ENCODE data around the gene PDXK.

PDXK gene

DNA sequence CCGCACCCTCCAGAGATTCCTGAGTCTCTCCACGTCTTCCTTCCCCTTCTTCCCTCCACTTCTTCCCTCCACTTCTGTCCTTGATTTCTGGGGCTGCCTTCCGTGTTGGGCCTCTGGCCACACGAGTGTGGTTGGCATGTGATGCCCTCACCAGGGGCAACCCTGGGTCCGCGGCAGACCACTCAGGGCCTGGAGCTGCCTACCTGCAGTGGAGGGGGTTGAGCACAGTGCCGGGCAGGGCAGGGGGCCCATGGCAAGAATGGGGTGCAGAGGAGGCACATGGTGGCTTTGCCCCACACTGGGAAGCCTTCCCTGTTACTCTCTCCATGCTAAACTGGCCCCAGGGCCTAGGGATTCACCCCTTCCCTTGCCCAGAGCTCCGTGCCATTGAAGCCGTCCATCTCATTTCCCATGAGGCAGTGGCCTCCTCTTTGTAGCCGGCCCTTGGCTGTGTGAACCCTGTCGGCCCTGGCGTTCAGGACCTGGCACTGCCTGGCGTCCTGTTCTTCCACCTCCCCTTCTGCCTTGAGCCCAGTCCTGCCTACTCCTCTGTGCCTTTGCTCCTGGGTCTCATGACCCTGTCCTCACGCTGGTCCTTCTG, 83.9 kb downstream of the PDXK start:
- no peak for DNase-seq (ENCODE audit: extremely low read depth, low read depth)
- TF ChIP-seq, protein P1, sequence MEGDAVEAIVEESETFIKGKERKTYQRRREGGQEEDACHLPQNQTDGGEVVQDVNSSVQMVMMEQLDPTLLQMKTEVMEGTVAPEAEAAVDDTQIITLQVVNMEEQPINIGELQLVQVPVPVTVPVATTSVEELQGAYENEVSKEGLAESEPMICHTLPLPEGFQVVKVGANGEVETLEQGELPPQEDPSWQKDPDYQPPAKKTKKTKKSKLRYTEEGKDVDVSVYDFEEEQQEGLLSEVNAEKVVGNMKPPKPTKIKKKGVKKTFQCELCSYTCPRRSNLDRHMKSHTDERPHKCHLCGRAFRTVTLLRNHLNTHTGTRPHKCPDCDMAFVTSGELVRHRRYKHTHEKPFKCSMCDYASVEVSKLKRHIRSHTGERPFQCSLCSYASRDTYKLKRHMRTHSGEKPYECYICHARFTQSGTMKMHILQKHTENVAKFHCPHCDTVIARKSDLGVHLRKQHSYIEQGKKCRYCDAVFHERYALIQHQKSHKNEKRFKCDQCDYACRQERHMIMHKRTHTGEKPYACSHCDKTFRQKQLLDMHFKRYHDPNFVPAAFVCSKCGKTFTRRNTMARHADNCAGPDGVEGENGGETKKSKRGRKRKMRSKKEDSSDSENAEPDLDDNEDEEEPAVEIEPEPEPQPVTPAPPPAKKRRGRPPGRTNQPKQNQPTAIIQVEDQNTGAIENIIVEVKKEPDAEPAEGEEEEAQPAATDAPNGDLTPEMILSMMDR (IDR thresholded peaks at IDR 0.05; ENCODE audit: low read depth, low read length) = no peak

DNA sequence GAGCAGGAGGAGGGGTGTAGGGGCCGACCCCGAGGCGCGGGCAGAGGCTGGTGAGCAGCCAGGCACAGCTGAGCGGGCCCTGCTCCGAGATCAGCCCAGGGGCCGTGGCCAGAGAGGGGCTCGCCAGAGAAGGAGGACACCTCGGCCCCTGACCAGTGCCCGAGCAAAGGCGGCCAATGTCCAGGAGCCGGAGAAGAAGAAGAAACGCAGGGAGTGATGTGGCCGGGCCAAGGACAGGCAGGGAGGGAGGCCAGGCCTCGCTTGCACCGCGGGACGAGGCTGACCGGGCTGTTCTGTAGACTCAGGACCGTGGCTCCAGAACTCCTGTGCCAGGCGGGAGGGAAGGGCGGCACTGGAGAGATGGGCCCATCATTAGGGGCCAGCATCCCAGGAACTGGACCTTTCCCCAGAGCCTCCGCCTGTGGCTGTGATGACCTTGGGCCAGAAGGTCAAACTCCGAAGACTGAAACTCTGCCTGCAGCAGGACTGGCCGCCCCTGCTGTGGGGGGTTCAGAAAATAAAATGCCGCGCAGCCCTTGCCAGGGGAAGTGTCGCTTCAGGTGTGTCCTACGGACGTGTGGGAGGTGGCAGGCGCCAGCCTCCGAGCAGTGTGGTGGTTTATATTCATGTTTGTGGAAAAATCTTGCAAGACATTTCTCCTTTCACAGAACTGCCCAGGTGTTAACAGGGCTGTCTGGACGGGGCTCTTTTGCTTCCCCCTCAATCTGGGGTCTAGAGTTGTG, 84.8 kb downstream of the PDXK start:
- TF ChIP-seq, protein P1 (IDR thresholded peaks at IDR 0.05; ENCODE audit: low read depth, low read length) = no peak
- no peak for DNase-seq (ENCODE audit: extremely low read depth, low read depth)

DNA sequence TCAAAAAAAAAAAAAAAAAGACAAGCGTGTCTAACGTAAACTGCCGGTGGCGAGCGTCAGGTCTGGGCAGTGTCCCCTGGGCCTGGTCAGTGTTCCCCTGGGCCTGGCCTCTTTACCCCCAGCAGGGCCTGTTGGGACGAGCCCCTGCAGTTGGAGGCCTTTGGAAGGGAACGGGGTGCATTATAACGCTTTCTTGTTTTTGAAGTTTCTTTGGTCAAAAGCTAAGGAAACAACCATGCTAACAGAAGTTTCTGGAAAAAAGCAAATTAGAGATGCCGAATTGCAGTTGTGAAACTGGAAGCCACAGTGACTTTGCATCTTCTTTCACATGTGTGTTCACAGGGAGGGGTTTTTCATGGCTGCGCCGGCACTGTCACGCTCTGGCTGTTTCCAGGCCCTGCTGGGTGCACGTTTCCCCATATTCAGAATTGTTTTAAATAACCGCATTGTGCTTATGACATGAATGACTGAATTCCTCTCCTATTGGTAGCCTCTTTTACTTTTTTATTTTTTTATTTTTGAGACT, 86.4 kb downstream of the PDXK start:
- TF ChIP-seq, protein P1 (IDR thresholded peaks at IDR 0.05; ENCODE audit: low read depth, low read length) = no peak
- DNase-seq (ENCODE audit: extremely low read depth, low read depth) = no peak

DNA sequence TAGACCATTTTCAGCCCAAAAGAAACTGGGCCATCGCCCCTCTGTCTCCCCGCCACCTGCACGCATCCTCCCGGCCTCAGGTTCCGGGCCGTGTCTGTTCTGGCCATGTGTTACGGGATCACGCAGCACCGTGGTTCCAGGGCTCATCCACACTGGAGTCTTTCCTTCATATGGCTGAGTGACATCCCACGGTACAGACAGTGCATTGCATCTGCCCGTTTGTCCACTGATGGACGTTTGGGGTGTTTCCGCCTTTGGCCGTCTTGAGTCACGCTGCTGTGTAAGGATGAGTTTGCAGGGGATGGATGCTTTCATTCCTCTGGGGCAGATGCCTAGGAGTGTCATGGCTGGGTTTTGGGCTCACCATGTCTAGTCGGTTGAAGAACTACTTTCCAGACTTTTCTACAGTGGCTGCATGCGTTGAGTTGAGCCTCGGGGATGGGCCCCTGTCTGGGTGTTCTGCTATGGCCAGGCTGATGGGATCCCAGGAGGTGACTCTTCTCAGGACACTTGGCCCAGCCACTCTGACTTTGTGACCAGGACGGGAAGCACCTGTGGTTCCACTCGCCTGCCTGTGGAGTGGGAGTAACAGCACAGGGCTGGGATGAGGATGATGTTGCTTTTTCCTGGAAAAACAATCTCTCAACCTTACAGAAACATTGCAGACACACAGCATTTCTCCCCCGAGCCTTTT, 87.2 kb downstream of the PDXK start:
- no peak for DNase-seq (ENCODE audit: extremely low read depth, low read depth)
- TF ChIP-seq, protein P1 (IDR thresholded peaks at IDR 0.05; ENCODE audit: low read depth, low read length) = no peak

DNA sequence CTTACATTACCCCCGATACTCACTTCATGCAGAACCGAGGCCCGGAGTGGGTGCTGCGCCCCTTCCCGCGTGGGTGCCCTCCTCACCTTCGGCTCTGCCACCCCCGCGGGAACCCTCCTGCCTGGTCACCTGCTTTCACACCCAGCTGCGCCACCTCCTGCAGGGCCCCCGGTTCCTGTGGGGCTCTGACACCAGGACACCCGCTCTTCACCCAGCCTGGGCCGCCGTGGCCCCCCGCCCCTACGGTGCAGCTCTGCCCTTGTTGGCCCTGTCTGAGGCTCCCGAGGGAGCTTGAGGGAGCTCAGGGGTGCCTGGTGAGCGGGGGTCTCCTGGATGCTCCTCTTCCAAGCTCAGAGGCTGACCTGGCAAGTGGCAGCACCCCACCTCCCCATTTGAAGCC, 89.4 kb downstream of the PDXK start:
- TF ChIP-seq, protein P1 (IDR thresholded peaks at IDR 0.05; ENCODE audit: low read depth, low read length) = no peak
- no peak for DNase-seq (ENCODE audit: extremely low read depth, low read depth)

DNA sequence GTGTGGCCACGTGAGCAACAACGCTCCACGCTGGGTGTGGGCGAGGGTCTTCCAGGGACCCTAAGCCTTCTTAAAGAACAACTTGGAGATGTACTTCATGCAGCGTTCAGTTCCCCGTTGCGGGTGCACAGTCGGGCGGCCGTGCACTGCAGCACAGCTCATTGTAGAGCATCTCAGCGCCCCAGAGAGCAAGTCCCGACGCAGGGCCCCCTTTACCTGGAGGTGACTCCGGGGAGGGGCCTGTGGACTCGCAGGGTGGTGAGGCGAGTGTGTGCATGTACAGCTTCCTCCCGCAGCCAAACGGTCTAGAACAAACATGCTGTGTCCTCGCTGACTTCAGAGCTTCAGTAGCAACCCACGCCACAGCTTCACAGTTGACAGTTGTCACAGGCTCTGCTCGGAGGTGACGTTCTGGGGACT, 89.9 kb downstream of the PDXK start:
- DNase-seq (ENCODE audit: extremely low read depth, low read depth) = no peak
- TF ChIP-seq, protein P1 (IDR thresholded peaks at IDR 0.05; ENCODE audit: low read depth, low read length) = no peak

DNA sequence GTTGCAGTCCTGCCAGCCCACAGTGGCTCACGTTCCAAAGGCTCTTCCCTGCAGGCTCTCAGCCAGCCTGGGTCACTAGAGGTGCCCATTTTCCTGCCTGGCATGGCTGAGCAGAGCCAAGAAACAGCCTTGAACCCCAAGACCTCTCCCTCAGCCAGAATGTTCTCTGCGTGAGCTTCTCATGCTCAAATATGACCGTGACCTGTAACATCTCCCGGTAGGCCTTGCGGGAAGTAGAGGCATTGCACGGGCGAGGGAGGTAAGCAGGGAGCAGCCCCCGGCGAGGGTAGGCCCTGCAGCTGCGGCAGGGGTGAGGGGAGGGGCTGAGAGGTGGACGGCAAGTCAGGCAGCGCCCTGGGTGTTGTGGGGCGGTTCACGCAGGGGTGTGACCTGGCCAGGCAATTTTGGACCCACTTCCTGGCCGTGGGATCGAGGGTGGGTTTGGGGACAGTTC, 90.4 kb downstream of the PDXK start:
- TF ChIP-seq, protein P1 (IDR thresholded peaks at IDR 0.05; ENCODE audit: low read depth, low read length) = no peak
- no peak for DNase-seq (ENCODE audit: extremely low read depth, low read depth)
